ENCODE measurements around the gene TMEM52. TPM values are rescaled to one million over a fixed set of nuclear protein-coding genes. Genes with fewer than 3 reads are reported as not detected.
A peak's percentile ranks its signal among the peaks of the same experiment; 100 is the strongest.

The TMEM52 gene
- total and polyA plus RNA-seq, 2 of the 13 experiments (the other 11 are each of a cell fraction or from before 2014, with no cell fraction given) = 13.2 to 18.7 TPM

- TF ChIP-seq ZEB1 (IDR thresholded peaks at IDR 0.05; ENCODE audit: insufficient replicate concordance, low read depth) = peak; percentile 78
- TF ChIP-seq FOXP4 (CRISPR knock-in tag; IDR thresholded peaks at IDR 0.05) = peak; percentile 91
- no peak for TF ChIP-seq ZNF34 (CRISPR knock-in tag; IDR thresholded peaks at IDR 0.05; ENCODE audit: borderline replicate concordance)
- peak; percentile 37; the same call in 1 of the 2 replicates for TF ChIP-seq ZNF276 (CRISPR knock-in tag; IDR thresholded peaks at IDR 0.05; ENCODE audit: low read depth)
- no peak; the same call in 1 of the 2 replicates for TF ChIP-seq MLXIP (CRISPR knock-in tag; IDR thresholded peaks at IDR 0.05; ENCODE audit: borderline replicate concordance)
- no peak for TF ChIP-seq NFKB2 (CRISPR knock-in tag; IDR thresholded peaks at IDR 0.05; ENCODE audit: borderline replicate concordance)
- no peak for TF ChIP-seq NCOA5 (CRISPR knock-in tag; IDR thresholded peaks at IDR 0.05)
- no peak for TF ChIP-seq ZNF775 (CRISPR knock-in tag; IDR thresholded peaks at IDR 0.05; ENCODE audit: borderline replicate concordance)
- TF ChIP-seq ZNF772 (CRISPR knock-in tag; IDR thresholded peaks at IDR 0.05) = peak; percentile 81; the same call in 1 of the 2 replicates
- TF ChIP-seq ZIK1 (CRISPR knock-in tag; IDR thresholded peaks at IDR 0.05; ENCODE audit: borderline replicate concordance, low read depth) = no peak
- peak; percentile 76 for TF ChIP-seq KAT8 (CRISPR knock-in tag; IDR thresholded peaks at IDR 0.05)
- no peak for TF ChIP-seq ZNF572 (CRISPR knock-in tag; IDR thresholded peaks at IDR 0.05)
- TF ChIP-seq RFX5 (IDR thresholded peaks at IDR 0.05; ENCODE audit: low read depth, low read length) = no peak
- peak; percentile 19 to 78; a peak in 2 of 4 replicates for TF ChIP-seq EP300 (IDR thresholded peaks at IDR 0.05; ENCODE audit: low read depth in 2 of 2, low read length in 2 of 2)
- TF ChIP-seq EP300 (CRISPR knock-in tag; IDR thresholded peaks at IDR 0.05; ENCODE audit: borderline replicate concordance) = peak; percentile 78
- TF ChIP-seq ZNF260 (CRISPR knock-in tag; IDR thresholded peaks at IDR 0.05; ENCODE audit: borderline replicate concordance, low read depth) = no peak
- no peak for TF ChIP-seq DDIT3 (CRISPR knock-in tag; IDR thresholded peaks at IDR 0.05)
- TF ChIP-seq JDP2 (CRISPR knock-in tag; IDR thresholded peaks at IDR 0.05; ENCODE audit: borderline replicate concordance) = no peak
- TF ChIP-seq DMTF1 (CRISPR knock-in tag; IDR thresholded peaks at IDR 0.05) = no peak
- peak; percentile 62 for TF ChIP-seq ZNF317 (CRISPR knock-in tag; IDR thresholded peaks at IDR 0.05)
These were observed 22.2 kb upstream of the TMEM52 start (continued) for GRCh38 chr1:1941211-1941841.
